IMR-90 (cell line): ENCODE data around the gene C1QTNF9B. TPM values are rescaled to one million over a fixed set of nuclear protein-coding genes. Genes with fewer than 3 reads are reported as not detected.
A peak's percentile ranks its signal among the peaks of the same experiment; 100 is the strongest.

Experiments
- ATAC-seq: fragments of 200-7000 bp; cut with Tn5 transposase; 2 replicates; pipeline ENCODE4 v1.9.1; 2020; ENCODE audit warnings: low read depth, mild to moderate bottlenecking, moderate library complexity
- BruUV-seq: library from RNA; stranded (reverse); fragments of 400-500 nt; replicated peaks from 2 replicates; lab custom pipeline; 2021; lab: Mats Ljungman, UMichigan
- CTCF ChIA-PET: fragments of 300-600 bp; formaldehyde crosslinking; extraction: SDS; loops from one replicate; lab custom pipeline; 2021; ENCODE audit warnings: antibody characterized with exemption; lab: Yijun Ruan, JAX
- POLR2A ChIA-PET: fragments of 300-600 bp; sonication (Branson Sonifier 250); formaldehyde crosslinking; loops from one replicate; lab custom pipeline; 2022; ENCODE audit warnings: antibody characterized with exemption; ENCODE audit not compliant: unreplicated experiment; lab: Charles Lee
- DNase-seq: peaks from one replicate; pipeline ENCODE4 v3.0.0; 2013
- H2AFZ ChIP-seq: replicated peaks from 2 replicates; pipeline ENCODE3; 2013; ENCODE audit warnings: low read length, mild to moderate bottlenecking; ENCODE audit not compliant: poor library complexity
- H2AK5ac ChIP-seq: 2 replicates; pipeline ENCODE4 v1.6.1; 2013; ENCODE audit warnings: low read depth, low read length, inconsistent platforms
- H2AK9ac ChIP-seq: replicated peaks from 2 replicates; pipeline ENCODE3; 2013; ENCODE audit warnings: mild to moderate bottlenecking, low read depth, low read length, moderate library complexity; ENCODE audit not compliant: poor library complexity
- H2BK120ac ChIP-seq: 2 replicates; pipeline ENCODE4 v1.6.1; 2013; ENCODE audit warnings: low read depth, low read length, inconsistent platforms
- H2BK15ac ChIP-seq: 3 replicates; pipeline ENCODE4 v1.6.1; 2013; ENCODE audit warnings: low read depth, low read length, inconsistent platforms
- H2BK20ac ChIP-seq: 2 replicates; pipeline ENCODE4 v1.6.1; 2013; ENCODE audit warnings: low read depth, mild to moderate bottlenecking, inconsistent platforms, low read length, moderate library complexity
- H2BK5ac ChIP-seq: 2 replicates; pipeline ENCODE4 v1.6.1; 2013; ENCODE audit warnings: mild to moderate bottlenecking, low read depth, low read length, inconsistent platforms; ENCODE audit not compliant: poor library complexity, severe bottlenecking
- H3K14ac ChIP-seq: replicated peaks from 2 replicates; pipeline ENCODE4 v1.6.1; 2013; ENCODE audit warnings: low read depth, low read length, inconsistent platforms
- H3K18ac ChIP-seq: 2 replicates; pipeline ENCODE4 v1.6.1; 2013; ENCODE audit warnings: low read depth, low read length, control low read depth
- H3K23ac ChIP-seq: 2 replicates; pipeline ENCODE4 v1.6.1; 2013; ENCODE audit warnings: low read depth, low read length, inconsistent platforms
- H3K27ac ChIP-seq: 2 replicates; pipeline ENCODE4 v1.5.1; 2013; ENCODE audit warnings: mild to moderate bottlenecking, control low read depth, low read length; ENCODE audit not compliant: insufficient read depth
- H3K27me3 ChIP-seq: 2 replicates; pipeline ENCODE4 v1.6.1; 2013; ENCODE audit warnings: low read length; ENCODE audit not compliant: control insufficient read depth, insufficient read depth
- H3K36me3 ChIP-seq: 2 replicates; pipeline ENCODE4 v1.6.1; 2013; ENCODE audit warnings: low read length, mixed read lengths; ENCODE audit not compliant: control insufficient read depth, insufficient read depth
- H3K4ac ChIP-seq: 2 replicates; pipeline ENCODE4 v1.6.1; 2013; ENCODE audit warnings: low read depth, low read length, inconsistent platforms
- H3K4me1 ChIP-seq: 2 replicates; pipeline ENCODE4 v1.6.1; 2013; ENCODE audit warnings: low read length, mixed read lengths; ENCODE audit not compliant: control insufficient read depth, insufficient read depth
- H3K4me2 ChIP-seq: 2 replicates; pipeline ENCODE4 v1.6.1; 2013; ENCODE audit warnings: low read depth, mild to moderate bottlenecking, control low read depth, low read length, moderate library complexity
- H3K4me3 ChIP-seq: 2 replicates; pipeline ENCODE4 v1.5.1; 2013; ENCODE audit warnings: low read depth, mild to moderate bottlenecking, control low read depth, low read length, moderate library complexity; ENCODE audit not compliant: insufficient read depth
- H3K56ac ChIP-seq: 2 replicates; pipeline ENCODE4 v1.6.1; 2013; ENCODE audit warnings: low read length, inconsistent platforms; ENCODE audit not compliant: insufficient read depth; ENCODE audit errors: extremely low read depth
- H3K79me1 ChIP-seq, 2 experiments: 2 replicates each; pipeline ENCODE4 v1.6.1; 2013; ENCODE audit warnings: low read length in 2 of 2, inconsistent platforms in 1 of 2, low read depth in 1 of 2
- H3K9ac ChIP-seq: 2 replicates; pipeline ENCODE4 v1.6.1; 2013; ENCODE audit warnings: low read depth, low read length, control low read depth
- H3K9me1 ChIP-seq: 2 replicates; pipeline ENCODE4 v1.6.1; 2013; ENCODE audit warnings: low read length, inconsistent platforms; ENCODE audit not compliant: insufficient read depth
- H3K9me3 ChIP-seq: 2 replicates; pipeline ENCODE4 v1.6.1; 2013; ENCODE audit warnings: low read length; ENCODE audit not compliant: control insufficient read depth, insufficient read depth
- H4K20me1 ChIP-seq: 2 replicates; pipeline ENCODE4 v1.6.1; 2013; ENCODE audit warnings: low read length, inconsistent platforms; ENCODE audit not compliant: insufficient read depth
- H4K5ac ChIP-seq: 2 replicates; pipeline ENCODE4 v1.6.1; 2013; ENCODE audit warnings: mild to moderate bottlenecking, low read depth, low read length, control low read depth
- H4K8ac ChIP-seq, 2 experiments: 2 replicates each; pipeline ENCODE4 v1.6.1; 2013; ENCODE audit warnings: low read depth in 2 of 2, low read length in 2 of 2, control low read depth in 1 of 2, inconsistent platforms in 1 of 2
- H4K91ac ChIP-seq: 2 replicates; pipeline ENCODE4 v1.6.1; 2013; ENCODE audit warnings: low read depth, low read length, inconsistent platforms; ENCODE audit not compliant: insufficient read depth
- CTCF ChIP-seq: conservative IDR thresholded peaks from 2 replicates; pipeline ENCODE4 v1.5.1; 2012; ENCODE audit warnings: mild to moderate bottlenecking, low read depth, low read length, improper control_type of control experiment
- MAZ ChIP-seq: IDR thresholded peaks from 2 replicates; pipeline ENCODE4 v1.6.1; 2012; ENCODE audit warnings: low read depth, mild to moderate bottlenecking, low read length, improper control_type of control experiment, moderate library complexity, borderline replicate concordance
- RAD21 ChIP-seq: IDR thresholded peaks from 2 replicates; pipeline ENCODE4 v1.6.1; 2012; ENCODE audit warnings: low read length, improper control_type of control experiment
- WGBS, 2 experiments: methylation state at CpG; one replicate each; pipeline versions ENCODE4 v1.1.5 to v1.1.7; 2013; ENCODE audit warnings: missing lambda C conversion rate in 2 of 2; ENCODE audit not compliant: insufficient read length in 1 of 2; ENCODE audit errors: extremely low coverage in 2 of 2; 5-methylcytosine and 5-hydroxymethylcytosine counted together
- dilution Hi-C: fragments of 300-500 bp; cut with HindIII; formaldehyde crosslinking; loops from one replicate; pipeline ENCODE4 v1.14.3; 2018; ENCODE audit warnings: low sequenced_read_pairs; ENCODE audit not compliant: unreplicated experiment
- in situ Hi-C: fragments of 300-500 bp; cut with MboI; formaldehyde crosslinking; loops from 3 replicates; pipeline ENCODE4 v1.14.3; 2019; ENCODE audit warnings: low sequenced_read_pairs, inconsistent platforms, mixed read lengths
- intact Hi-C: fragments of 100-400 bp; cut with micrococcal nuclease; formaldehyde crosslinking; loops from 2 replicates; pipeline ENCODE4 v1.10.0; 2022
- polyA plus RNA-seq, 3 experiments: library from polyadenylated mRNA; depleted of rRNA; stranded (reverse); fragments of >200 nt; gene quantifications; 2 replicates each; pipeline ENCODE4 v1.2.3, GENCODE V29; 2012; ENCODE audit warnings: low replicate concordance in 1 of 3
- total RNA-seq: library from RNA; depleted of rRNA; stranded (reverse); fragments of >200 nt; gene quantifications from 2 replicates; pipeline ENCODE4 v1.2.3, GENCODE V29; 2012

Gene C1QTNF9B
- total and polyA plus RNA-seq, 2 of the 4 experiments (the other 2 are of a cell fraction), result 0.72 to 1.1 TPM

DNA sequence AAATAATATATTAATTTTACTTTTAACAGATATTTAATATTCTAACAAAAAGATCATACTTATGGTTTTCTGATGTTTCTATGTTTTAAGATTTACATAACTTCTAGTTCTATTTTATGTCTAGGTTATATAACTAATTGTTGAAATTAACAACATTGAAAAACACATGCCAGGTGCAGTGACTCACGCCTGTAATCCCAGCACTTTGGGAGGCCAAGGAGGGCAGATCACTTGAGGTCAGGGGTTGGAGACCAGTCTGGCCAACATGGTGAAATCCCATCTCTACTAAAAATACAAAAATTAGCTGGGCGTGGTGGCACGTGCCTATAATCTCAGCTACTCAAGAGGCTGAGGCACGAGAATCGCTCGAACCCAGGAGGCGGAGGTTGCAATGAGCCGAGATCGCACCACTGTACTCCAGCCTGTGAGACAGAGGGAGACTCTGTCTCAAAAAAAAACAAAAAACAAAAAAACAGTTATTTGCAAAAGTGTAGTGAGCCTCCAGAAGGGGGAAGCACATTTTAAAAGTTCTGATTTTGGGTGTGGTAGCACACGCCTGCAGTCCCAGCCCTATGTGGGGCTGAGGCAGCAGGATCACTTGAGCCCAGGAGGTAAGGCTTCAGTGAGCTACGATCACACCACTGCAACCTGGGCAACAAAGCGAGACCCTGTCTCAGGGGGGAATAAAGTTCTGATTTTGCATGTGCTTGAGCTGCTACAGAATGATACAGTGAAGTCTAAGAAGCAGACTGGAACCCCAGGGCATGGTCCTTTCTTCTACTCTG, 26.8 kb downstream of the C1QTNF9B start:
- Histone ChIP-seq H3K36me3 (no peaks in the 10 kb centered on the region), H4K20me1 (no peaks in the 10 kb centered on the region), H3K9me3 (no peaks in the 10 kb centered on the region), H3K56ac (no peak overlapping the region), H3K4me1 (peaks cover 21% of the 10 kb centered on the region), H2AK5ac (peak overlapping the region; percentile 98), H2AK9ac (peak overlapping the region; percentile 47), H3K23ac (peak overlapping the region; percentile 41; the same call in 1 of the 2 replicates), H3K4me3 (no peak overlapping the region), H4K5ac (peak overlapping the region; percentile 98), H3K9ac (peak overlapping the region; percentile 27; the same call in 1 of the 2 replicates), H3K14ac (peak overlapping the region; percentile 64), H2BK5ac (peak overlapping the region; percentile 89), H3K27me3 (no peaks in the 10 kb centered on the region), H3K79me1 (peaks cover 4 to 21% of the 10 kb centered on the region in 2 experiments; a peak in 2 of 4 replicates), H3K4me2 (no peak overlapping the region), H4K8ac (peak overlapping the region; percentile 37 to 85; a peak in 3 of 4 replicates), H4K91ac (peak overlapping the region; percentile 91), H3K4ac (peak overlapping the region; percentile 95), H2AFZ (peak overlapping the region; percentile 60), H3K9me1 (peaks cover 22% of the 10 kb centered on the region), H2BK15ac (peak overlapping the region; percentile 66; the same call in 2 of the 3 replicates), H2BK120ac (peak overlapping the region; percentile 97), H2BK20ac (peak overlapping the region; percentile 95), H3K27ac (peak overlapping the region; percentile 79), H3K18ac (peak overlapping the region; percentile 73)
- ATAC-seq (no peak), DNase-seq (no peak)
- no TSS peak for BruUV-seq
- WGBS, 2 experiments, result 100% methylated on average over 3 of the region's 12 CpGs; no CpG with 5 or more reads in 1 of the 2 experiments
- CTCF ChIA-PET, result interaction anchor here (0.5 to 1.1 kb wide), 2 partner anchors 28 to 403 kb away, joined by 3 to 5 read pairs; no protein-coding TSS in a partner anchor
- intact Hi-C loops, result loop anchor here (1.0 kb wide), 3 partner anchors 161 to 404 kb away; no protein-coding TSS in a partner anchor
- dilution Hi-C loops, result no loop called here
- in situ Hi-C loops, result no loop called here
- POLR2A ChIA-PET, result no interaction called here
- TF ChIP-seq CTCF (no peak), MAZ (no peak), RAD21 (no peak)
